ENCODE results near the gene UNC13D.

Gene UNC13D

DNA sequence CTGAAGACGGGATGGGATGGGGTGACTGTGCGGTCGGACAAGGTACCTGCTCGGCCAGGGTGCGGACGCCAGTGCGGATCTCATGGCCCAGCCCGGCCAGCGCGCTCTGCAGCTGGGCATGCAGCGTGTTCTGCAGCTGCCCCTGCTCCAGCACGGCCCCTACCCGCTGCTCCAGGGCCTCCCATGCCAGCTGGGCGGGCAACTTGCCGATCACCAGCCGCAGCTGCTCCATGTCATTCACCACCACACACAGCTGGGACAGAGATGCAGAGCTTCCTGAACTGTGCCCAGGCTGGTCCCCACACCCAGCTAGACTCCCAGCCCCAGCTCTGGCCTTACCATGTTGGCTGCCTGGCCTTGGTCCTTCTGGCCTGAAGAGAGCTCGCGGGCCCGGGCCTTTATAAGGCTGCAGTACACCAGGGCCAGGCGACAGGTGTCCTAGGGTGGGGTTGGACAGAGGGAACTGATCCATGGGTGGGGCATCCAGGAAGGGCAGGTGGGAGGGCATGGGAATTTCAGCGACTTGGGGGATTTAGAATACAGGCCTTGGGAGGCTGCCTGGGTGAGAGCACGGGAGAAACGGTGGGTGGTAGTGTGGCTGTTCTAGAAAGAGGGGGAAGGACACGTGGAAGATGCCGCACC lies 9.8 kb downstream of the UNC13D start:
- no peak for DNase-seq (ENCODE audit: low read depth in 2 of 2)

DNA sequence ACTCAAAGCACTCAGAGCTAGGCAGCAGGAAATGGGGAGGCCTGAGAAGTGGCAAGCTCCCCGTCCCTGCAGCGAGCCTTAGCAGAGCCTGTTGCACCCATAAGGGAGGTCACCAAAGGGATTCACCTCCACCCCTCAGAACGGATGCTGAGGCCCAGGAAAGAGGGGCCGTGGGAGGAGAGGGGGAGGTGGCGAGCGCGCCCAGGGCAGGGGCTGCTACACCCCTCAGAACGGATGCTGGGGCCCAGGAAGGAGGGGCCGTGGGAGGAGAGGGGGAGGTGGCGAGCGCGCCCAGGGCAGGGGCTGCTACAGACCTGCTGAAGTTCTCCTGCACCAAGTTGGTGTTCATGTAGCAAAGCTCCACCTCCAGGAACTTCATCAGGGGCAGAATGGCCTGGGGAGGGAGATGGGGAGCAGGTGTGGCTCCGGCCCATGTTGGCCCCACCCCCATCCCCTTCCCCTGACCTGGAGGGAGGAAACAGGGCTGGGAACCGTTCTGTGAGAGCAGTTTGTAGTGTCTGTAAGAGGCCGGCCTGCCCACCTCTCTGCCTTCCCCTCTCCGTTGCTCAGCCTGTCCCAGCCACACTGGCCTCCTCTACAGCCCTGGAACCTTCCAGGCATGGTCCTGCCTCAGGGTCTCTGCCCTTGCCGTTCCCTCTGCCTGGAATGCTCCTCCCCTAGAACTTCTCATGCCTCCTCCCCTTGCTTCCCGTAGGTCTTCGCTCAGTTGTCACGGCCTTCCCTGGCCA lies 11.4 kb downstream of the UNC13D start:
- DNase-seq (ENCODE audit: low read depth in 2 of 2), result no peak

DNA sequence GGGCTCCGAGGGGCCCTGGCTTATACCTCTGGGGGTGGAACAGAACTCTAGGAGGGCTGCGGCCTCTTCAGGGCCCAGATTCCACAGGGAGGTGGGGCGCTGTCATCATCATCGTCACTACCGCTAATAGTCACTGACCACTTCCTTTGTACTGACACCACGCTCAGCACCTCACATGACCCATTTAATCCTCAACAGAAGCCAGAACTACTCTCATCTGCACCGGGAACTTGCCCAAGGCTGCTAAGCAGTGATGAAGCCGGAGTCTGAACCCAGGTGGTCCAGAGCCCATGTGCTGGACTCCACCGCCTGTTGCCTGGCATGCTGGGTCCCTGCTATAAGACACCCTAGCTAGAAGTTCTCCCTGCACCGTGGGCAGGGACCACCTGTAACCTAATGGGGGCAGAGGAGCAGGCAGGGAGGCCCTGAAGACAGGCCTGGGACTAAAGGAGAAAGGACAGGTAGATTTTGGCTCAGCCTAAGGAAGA lies 12.0 kb downstream of the UNC13D start:
- DNase-seq (ENCODE audit: low read depth in 2 of 2), result peak; percentile 43 to 53

DNA sequence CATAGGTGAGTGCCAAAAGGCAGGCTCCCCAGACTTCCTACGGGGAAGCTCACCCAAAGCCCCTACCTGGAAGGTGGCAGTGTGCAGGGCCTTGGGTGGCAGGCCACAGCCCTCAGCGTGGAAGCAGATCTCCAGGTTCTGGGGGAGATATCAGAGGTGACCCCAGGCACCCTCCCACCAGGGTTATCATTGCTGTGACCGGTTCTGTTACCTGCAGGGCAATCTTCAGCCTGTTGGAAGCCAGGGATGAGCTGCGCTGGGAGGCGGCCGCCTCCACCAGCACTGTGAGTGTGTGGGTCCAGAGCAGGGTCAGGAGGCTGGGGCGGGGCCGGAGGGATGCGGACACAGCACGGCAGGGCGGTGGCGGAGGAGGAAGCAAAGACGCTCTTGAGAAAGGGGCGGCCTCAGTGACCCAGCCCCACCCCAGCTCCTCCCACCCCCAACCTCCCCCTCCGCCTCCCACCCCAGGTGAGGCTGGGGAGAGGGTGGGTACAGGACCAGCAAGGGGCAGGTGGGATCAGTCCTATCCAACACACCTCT lies 13.1 kb downstream of the UNC13D start:
- DNase-seq (ENCODE audit: low read depth in 2 of 2), result no peak

DNA sequence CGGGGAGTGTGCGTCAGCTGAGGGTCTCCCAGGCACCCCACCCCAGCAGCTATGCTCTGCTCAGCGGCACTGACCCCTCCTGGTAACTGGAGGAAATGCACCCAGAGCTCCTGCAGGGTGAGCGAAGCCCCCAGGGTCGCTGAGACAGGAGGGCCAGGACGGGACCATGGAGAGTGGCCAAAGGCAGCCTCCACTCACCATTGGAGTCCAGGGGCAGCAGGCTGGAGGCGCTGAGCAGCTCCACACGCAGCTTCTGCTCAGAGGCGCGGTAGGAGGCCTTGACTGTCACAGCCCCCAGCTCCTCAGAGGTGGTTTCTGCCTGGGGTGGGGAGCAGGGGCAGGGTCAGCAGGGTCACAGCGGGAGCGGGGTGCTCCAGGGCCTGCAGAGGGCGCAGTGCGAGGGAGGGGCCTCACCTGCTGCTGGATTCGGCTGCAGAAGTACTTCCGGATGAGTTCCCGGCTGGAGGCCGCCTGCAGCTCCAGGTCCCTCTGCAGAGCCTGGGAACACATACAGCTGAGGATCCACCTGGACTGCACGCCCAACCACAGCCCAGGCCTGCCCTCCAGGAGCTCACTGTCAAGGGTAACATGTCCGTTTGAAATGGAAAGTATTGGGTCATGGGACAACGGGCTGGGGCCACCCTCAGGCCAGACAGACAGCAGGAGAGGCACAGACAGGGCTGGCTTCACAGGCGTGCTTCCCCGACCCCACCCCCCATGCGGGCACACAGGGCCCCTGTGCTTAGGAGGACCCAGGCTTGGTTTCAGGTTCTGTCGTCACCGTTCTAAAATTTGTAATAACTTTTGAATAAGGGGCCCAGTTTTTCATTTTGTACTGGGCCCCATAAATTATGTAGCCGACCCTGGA lies 13.8 kb downstream of the UNC13D start:
- DNase-seq (ENCODE audit: low read depth in 2 of 2), result no peak

DNA sequence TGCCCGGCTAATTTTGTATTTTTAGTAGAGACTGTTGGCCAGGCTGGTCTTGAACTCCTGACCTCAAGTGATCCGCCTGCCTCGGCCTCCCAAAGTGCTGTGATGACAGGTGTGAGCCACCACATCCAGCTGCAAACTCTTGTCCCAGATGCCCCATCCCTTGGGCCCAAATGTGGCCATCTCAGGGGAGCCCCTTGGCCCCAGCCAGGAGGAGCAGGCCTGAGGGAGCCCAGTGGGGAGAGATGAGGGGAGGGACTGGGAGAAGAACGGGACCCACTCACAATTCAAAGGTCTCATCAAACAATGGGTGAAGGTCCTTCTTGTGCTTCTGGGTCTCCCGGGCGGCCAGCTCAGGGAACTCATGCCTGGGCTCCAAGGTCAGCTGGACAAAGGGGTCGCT lies 14.5 kb downstream of the UNC13D start:
- no peak for DNase-seq (ENCODE audit: low read depth in 2 of 2)

DNA sequence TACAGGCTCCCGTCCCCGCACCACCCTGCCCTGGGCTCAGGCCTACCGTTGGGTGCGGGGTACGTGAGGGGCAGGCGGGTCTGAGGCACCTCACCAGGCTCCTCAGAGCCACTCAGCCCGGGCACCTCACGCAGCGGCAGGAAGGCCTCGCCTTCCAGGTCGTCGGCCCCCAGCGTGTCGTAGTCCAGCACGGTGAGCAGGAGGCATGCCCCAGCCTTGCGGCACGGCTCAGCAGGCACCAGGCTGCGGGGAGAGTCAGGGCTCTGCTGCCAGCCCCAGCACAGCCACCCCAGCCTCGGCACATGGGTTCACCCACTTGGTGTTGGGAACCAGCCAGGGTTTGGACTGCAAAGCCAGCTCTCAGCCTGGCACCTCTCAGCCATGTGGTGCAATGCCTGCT lies 15.5 kb downstream of the UNC13D start:
- DNase-seq (ENCODE audit: low read depth in 2 of 2), result no peak

DNA sequence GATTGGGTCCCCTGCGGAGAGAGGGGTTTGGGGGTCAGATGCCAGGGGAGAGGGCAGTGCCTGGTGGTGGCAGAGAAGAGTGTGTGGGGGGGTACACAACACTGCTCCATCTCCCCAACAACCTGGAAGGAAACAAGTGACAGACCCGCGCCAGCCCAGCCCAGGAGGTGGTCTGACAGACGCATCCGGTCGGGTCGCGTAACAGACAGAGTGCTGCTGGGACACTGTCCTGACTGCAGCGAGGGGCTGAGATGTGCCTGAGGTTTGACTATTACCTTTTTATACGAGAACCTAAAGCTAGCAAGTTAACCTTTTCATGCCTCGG lies 16.2 kb downstream of the UNC13D start:
- DNase-seq (ENCODE audit: low read depth in 2 of 2), result no peak

DNA sequence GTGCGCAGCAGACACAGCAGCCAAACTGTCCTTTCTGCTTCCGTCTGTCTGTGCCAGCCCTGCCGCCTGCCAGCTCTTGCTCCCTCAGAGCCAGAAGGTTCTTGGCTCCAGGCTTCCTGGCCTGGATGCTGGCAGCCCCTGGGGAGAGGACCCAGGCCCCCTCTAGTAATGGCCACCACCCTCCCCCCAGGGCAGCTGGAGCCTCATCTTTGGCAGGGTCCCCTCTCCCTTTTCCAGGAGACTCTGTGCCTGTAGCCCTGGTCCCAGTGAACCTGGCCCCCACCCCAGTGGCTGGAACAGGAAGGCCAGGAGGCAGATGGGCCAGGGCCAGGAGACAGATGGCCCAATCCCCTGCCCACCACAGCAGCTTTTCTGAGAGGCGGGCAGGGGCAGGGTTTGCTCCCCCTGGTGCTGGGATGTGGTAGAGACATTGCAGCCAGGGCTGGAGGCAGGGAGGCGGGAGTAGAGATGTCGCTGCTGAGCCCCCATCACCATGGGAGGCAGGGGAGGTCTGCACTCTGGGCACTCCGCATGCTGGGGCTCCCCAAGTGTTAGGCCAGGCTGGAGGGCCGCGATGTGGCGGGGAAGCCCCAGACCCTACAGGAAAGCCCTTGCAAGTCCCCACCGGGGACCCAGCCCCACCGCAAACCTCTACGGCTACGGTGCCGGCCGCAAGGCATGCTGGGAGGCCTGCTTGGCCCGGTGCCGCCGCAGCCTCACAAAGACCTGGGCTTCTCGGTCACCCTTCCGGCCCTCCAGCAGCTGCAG lies 16.7 kb downstream of the UNC13D start:
- DNase-seq (ENCODE audit: low read depth in 2 of 2), result peak; percentile 45 to 58

DNA sequence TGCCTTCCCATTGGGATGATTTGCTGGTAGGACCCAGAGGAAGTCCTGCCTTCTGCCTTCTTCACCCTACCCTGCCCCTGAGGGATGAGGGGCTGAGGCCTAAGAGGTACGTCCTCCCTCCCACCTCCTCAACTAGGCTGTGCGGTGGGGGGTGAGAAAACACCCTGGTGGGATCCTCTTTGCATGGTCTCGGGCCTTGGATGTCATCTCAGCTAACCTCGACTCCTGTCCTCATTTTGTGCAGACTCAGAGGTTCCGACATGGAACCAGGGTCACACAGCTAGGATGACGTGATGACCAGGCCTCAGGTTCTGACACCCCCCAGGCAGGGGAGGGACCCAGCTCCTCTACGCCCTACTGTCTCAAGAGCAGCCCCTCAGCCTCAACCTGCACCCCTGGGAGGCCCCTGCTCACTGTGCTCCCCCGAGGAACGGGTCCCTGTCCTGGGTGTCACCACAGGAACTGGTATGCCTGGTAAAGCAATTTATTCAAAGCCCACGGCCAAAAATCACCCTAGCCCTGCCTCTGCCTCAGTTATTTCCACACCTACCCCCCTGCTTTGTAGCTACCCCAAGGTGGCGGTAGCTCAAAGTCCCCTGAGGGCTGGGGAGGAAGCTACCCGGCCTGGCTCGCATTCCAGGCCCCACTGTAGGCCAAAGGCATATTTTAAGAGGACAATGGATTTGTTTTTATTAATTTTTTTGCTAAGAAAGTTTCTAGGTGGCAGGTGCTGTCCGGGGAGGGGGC lies 17.5 kb downstream of the UNC13D start:
- DNase-seq (ENCODE audit: low read depth in 2 of 2), result no peak

DNA sequence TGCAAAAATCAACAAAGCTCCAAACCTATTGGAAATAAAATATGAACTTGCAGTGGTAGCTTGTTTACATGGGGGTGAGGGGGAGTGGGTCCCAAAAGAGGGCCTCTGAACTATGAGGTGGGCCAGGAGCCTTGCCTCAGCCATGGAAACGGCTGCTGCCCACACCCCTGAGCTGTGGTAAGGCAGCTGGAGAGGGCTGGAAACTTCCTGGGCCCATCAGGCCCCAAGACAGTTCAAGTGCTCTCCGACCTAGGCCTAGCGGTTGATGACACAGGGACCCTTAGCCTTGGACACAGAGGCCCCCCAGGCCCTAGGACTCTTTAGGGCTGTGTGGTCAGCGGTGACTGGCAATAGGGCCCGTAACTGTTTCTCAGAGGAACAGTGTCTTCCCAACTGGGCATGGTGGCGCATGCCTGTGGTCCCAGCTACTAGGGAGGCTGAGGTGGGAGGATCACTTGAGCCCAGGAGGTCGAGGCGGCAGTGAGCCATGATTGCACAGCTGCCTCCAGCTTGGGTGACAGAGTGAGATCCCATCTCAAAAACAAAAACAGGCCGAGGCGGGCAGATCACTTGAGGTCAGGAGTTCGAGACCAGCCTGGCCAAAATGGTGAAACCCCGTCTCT lies 18.3 kb downstream of the UNC13D start:
- no peak for DNase-seq (ENCODE audit: low read depth in 2 of 2)

DNA sequence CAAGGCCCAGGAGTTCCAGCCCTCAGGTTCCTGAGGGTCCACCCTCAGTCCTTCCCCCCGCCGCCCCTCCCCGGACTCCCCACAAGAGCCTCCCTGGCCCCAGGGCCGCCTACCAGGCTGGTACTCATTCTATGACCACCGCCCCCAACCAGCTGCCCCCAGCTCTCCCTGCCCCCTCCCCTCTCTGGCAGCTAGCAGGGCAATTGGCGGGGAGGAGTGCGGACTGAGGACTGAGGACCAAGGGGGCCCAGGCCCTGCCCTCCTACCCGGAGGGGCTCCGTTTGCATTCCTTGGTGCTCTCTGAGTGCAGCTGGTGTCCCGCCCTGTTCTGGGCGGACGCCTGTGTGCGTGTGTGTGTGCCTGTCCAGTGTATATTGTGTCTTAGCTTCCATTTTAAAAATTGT lies 19.1 kb downstream of the UNC13D start:
- no peak for DNase-seq (ENCODE audit: low read depth in 2 of 2)

DNA sequence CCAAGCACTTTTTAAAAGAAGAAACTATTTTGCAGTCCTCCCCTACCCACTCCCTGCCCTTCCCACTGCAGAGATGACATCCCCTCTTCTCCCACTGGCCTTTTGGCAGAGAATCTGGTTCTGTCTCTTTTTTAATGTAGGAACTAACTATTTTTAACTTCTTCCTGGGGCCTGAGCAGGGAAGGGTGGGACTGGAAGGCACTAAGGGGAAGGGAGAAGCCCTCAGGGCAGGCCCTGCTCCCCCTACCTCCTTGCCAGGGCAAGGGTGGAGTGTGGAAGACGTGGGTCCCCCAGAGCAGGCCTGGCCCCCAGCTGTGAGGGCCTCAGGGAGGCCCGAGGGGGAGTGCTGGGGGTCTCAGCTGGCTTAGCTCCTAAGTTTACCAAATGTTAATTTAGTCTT lies 19.5 kb downstream of the UNC13D start:
- DNase-seq (ENCODE audit: low read depth in 2 of 2), result no peak

DNA sequence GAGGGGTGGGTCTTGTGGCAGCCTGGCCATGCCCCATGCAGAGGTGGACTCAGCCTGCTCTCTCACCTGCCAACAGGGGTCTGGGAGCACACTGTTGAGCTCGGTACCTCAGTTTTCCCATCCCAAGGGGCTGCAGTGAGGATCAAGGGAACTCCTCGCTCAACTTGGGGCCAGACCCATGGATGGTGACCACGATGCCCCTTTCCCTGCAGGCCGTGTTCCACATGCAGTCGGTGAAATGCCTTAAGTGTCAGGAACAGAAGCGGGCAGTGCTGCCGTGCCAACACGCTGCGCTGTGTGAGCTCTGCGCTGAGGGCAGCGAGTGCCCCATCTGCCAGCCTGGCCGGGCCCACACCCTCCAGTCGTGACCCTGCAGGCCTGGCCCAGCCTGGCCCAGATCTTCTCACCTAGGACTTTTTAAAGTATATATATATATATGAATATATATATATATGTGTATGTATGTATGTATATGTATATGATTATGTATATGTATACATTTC lies 20.1 kb downstream of the UNC13D start:
- no peak for DNase-seq (ENCODE audit: low read depth in 2 of 2)

DNA sequence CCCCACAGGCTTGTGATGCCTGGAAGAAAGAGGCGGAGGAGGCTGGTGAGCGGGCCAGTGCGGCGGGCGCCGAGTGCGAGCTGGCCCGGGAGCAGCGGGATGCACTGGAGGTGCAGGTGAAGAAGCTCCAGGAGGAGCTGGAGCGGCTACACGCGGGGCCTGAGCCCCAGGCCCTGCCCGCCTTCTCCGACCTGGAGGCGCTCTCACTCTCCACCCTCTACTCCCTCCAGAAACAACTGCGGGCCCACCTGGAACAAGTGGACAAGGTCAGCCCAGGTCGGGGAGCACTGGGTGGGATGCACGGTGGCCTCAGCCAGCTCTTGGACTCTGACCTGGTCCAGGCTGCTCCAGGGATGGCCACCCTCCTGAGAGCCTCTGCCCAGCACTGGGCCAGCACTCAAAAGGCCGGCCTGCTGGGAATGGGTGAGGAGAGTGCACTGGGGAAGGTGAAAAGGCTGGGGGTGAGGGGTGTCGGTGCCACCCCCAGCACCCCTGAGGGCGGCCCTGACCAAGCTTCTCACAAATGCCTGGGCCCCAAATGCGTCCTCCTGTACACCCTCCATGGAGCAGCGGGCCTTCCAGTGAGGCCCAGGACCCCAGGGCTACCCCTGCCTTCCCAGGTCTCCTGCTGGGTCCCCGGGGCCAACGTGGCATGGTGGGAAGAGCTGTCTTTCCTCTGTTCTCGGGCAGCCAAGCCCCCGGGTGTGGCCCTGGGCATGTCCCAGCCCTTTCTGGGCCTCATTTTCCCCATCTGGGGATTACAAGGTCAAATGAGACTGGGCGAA lies 20.8 kb downstream of the UNC13D start:
- no peak for DNase-seq (ENCODE audit: low read depth in 2 of 2)

DNA sequence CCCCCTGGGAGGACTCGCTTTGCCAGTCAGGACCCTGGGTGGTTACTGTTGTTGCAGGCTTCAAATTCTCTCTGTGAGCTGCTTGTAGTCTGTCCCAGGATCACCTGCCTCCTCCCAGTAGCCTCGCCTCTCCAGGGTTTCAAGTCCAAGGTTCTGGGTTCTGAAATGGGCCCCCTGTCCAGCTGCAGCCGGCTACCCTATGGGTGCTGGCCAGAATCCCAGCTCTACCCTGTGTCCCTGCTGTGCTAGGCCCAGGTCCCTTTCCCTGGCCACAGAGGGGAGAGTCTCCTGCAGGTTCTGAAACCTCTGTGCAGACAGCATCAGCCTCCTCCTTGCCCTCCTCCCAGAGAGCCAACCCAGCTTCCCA lies 21.4 kb downstream of the UNC13D start:
- DNase-seq (ENCODE audit: low read depth in 2 of 2), result no peak

DNA sequence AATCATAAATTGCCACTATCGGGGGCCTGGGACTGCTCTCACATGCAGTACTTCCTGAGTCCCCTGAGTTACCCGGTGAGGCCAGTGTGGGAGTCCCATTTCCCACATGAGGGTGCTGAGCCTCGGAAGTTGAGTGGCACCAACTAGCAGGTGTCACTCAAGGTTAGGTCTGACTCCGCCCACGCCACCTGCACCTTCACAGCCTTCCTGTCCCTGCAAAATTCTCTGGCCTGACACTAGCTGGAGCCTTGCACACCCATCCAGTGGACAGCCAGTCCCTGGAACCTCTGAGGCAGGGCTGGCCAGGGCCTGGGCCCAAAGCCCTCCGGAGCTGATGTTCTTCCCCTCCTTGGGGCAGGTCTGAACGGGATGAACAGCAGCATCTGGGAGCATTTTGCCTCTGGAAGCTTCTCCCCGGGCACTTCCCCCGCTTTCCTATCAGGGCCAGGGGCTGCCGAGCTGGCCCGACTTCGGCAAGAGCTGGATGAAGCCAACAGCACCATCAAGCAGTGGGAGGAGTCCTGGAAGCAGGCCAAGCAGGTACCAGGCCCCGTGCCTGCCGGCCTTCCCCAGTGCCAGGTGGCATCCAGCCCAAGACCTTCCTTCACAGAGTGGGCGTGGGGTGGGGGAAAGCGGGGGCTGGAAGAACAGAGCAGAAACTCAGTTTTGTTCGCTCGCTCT lies 21.9 kb downstream of the UNC13D start:
- DNase-seq (ENCODE audit: low read depth in 2 of 2), result no peak

DNA sequence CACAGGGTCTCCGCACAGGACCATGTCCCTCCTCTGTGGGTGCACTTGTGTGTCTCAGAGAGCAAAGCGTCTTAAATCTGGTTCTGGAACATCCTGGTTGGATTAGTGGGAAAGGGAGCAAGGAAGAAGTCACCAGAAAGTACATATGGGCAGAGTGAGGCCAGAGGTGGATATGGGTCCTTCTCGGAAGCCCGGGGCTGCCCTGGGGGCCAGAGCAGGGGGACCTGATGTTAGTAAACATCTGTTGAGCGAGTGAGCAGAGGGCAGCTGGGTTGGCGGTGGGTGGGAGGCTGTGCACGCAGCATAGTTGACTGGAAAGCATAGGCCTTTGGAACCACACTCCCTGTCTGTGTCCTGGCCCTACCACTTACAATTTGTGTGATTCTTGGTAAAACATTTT lies 22.7 kb downstream of the UNC13D start:
- DNase-seq (ENCODE audit: low read depth in 2 of 2), result no peak
